LoVo (cell line): ENCODE measurements around the gene OR7G3.

Experiments used
- DNase-seq: peaks from one replicate; pipeline ENCODE4 v3.0.0-alpha.2; 2016; ENCODE audit warnings: low spot score

Gene OR7G3

GRCh38 chr19:9107375-9107774 lies 19.4 kb downstream of the OR7G3 start, which contains the start of gene OR7G2:
Gene OR7G2, minus strand, starts transcription at chr19:9107475. Its CDS starts 4,232 bp downstream, at chr19:9103243.
- no peak for DNase-seq

GRCh38 chr19:9086761-9087160 lies 40.0 kb downstream of the OR7G3 start, which contains the start of gene OR1M1:
Gene OR1M1, plus strand, starts transcription at chr19:9087061. Its CDS starts 6,184 bp downstream, at chr19:9093245.
- DNase-seq = no peak

- no peak for DNase-seq
These were observed 48.1 kb downstream of the OR7G3 start for GRCh38 chr19:9078651-9079050.

- no peak for DNase-seq
These were observed 49.8 kb downstream of the OR7G3 start for GRCh38 chr19:9076901-9077300.
